GM21381 (cell line): ENCODE measurements around the gene C5orf47.

Source experiments
- ATAC-seq: cut with Tn5 transposase; IDR thresholded peaks from one replicate; pipeline ENCODE4 v1.9.1; 2021; ENCODE audit warnings: mild to moderate bottlenecking, moderate library complexity; ENCODE audit not compliant: unreplicated experiment

Gene C5orf47, protein sequence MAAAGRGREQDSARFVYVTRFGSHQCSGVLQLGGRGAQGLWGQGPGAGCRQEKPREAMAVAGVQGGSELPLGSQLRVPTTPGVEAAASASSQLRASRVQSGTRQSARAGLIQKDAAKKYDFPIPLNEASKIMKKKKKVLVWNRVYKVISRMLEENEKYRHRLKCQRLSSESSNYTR

DNA sequence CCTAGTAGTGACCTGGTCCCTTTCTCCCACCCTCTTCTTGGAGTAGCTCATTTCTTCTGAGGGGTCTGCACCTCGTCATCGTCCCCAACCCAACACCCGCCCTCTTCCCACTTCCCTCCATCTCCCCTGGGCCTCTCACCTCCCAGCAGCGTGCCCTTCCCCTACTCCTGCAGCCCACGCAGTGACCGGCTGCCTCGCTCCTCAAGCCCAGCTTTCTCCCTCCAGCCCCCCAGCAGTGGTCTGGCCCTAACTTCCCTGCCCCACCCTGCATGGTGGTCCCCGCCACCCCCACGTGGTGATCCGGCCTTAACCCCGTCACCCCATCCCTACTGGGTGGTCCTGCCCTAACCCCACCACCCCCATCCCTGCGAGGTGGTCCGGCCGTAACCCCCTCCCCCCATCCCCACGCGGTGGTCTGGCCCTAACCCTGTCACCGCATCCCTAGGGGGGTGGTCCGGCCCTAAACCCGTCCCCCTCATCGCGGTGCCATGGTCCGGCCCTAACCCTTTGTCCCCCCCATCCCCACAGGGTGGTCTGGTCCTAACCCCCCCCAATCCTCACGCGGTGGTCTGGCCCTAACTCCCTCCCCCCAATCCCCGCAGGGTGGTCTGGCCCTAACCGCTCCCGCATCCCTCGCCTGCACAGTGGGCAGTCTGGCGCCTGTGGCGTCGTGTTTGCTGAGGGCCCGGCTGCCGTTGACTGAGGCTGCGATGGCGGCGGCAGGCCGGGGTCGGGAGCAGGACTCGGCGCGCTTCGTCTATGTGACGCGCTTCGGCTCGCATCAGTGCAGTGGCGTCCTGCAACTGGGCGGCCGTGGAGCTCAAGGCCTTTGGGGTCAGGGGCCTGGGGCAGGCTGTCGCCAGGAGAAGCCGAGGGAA is at the start of gene C5orf47:
TSS of gene C5orf47 (plus strand) at position 617 of the 878 bp plus-strand sequence. CDS start at position 711, 94 bp downstream.
- ATAC-seq: no peak

DNA sequence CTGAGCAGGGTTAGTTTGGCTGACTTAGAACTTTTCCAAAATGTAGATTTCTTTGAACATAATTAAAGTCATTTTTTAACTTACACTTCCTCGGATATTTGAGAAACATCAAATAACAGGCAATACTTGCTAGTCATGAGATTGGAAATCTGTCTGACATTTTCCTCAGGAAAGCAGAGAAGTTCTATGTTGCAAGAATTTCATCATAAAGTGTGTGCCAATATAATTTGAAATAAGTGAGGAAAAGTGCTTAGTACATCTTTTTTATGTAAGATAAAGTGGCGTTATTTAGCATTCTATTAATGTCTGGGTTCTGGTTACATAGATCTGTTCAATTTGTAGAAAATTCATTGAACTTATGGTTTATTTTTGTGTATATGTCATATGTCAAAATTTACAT is 48.7 kb upstream of the C5orf47 start:
- ATAC-seq: no peak

DNA sequence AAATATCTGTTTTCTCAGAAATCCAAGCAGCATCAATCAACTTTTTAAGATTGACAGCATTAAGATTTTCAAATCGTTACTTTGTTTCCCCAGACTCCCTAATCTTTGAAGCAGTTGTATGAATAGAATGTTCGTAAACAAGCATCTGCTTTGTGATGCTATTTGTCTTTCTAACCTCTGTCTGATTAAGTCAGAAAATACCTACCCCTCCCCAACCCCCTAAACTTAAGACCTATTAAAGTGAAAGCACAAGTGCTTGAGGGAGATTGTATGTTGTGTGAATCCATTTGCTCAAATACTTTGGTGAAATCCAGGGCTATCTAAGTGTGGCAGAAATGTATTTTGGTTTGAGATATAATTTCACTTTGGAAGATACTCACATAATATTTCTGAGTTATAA is 47.9 kb upstream of the C5orf47 start:
- ATAC-seq: no peak

DNA sequence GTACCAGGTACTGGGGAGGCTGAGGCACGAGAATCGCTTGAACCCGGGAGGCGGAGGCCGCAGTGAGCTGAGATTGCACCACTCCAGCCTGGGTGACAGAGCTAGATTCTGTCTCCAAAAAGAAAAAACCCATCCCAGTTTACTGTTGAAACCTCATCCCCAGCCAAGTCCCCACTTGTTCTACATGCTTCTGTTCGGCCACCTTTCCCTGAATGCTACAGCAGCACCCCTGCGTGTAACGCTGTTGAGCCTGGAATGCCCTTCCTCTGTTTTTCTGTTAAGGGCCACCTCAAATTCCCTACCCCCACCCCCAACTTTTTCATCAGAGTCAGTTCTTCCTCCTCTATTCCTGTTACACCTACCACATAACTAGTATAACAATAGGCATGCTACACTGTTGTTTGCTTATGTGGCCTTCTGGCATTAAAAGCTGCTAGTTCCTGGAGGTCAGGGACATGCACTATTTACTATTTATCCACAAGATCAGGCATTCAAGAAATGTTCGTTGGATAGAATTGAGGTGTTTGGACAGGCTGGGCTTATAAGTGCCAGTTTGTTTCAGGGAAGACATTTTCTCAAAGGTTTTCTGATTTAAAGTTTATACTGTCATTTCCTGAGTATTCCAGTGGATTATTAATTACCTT is 47.1 kb upstream of the C5orf47 start:
- no peak for ATAC-seq

DNA sequence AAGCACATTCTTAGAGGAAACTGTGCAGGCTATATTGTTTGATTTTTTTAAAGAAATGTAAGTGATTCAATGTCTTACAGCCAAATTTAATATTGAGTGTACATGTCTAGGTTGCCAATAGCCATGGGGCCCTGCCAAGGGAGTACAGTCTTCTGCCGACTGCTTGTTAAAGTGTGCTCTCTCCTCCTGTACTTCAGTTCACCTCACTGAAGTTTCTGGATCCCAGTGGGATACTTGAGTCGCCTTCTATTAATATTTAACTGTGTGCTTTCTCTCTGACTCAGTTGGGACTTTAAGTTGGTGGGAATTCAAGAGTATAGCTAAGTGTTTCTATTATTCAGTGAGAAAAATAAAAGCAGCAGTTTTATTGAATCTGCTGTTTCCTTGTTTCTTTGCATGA is 44.5 kb upstream of the C5orf47 start:
- no peak for ATAC-seq

DNA sequence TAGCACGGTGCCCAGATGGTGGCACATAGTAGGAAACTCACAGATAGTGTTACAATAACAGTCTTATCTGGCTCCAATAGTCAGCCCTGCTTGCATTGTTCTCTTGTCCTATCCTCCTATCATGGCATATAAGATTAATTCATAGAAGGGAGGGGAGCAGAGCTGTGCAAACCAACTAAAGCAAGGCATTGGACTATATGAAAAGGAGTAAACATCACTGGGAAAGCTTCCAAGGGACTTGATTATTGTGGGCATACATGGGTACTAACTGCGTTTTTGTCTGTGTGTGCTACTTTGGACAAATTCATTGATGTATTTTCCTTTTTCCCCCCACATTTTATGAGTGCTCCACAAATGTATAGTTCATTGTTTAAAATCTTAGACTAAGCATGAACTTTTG is 43.8 kb upstream of the C5orf47 start:
- ATAC-seq: no peak

DNA sequence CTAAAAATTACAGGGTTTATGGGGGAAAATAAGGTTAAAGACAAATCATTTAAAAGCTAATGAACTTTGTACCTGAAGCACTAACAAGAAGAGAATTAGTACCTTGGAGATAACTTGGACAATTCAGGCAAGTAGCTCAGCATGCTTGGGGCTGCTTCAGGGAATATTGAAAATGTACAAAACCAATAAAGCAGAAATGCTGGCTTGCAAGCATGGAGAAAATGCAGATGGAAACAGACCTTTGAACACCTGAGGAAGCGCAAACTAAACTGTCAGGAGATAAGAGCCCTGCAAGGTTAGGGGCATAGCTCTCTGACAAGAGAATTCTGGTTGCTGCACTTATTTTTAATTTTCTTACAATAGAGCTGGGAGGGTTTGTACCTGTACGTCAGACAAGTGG is 42.6 kb upstream of the C5orf47 start:
- ATAC-seq: no peak

DNA sequence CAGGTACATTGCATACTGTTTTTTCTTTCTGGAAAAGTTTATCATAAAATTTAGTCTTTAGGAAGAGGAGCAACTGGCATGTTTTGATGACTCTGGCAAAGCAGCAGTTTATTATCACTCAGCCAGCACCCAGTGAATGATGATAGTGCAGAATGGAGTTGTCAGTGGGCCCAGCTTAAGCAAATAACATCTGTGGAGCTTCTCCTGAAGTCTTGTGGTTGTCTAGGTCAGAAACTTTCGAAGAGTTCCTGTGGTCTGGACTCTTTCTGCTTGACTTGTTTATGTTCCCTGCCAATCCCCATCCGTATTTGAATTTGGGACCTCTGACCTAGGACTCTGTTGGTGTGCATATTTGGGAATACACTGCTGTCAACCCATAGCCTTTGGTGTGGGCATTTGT is 38.1 kb upstream of the C5orf47 start:
- no peak for ATAC-seq

DNA sequence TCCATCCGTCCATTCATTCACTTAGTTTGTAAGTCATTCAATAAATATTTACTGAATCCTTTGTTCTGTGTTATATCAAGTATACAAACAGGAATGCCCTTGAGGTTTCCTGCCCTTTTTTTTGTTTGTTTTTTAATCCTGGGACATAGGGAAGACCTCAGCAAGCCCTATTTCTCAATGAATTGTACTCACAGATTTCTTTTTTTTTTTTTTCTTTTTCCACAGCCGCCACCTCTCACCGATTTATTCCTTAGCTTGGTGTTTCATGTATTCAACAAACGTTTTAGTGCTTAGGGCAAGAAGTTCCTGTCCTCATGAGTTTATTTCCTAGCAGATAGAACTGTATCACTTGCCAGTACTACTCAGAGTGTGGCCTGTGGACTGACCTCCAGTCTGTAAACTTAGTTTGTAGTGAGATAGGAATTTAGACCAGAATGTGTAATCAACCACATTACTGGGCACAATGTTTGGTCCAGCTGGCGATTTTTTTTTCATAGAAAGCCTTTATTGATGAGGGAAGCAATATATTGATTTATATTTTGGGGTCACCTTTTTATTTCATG is 35.4 kb upstream of the C5orf47 start:
- ATAC-seq: no peak

DNA sequence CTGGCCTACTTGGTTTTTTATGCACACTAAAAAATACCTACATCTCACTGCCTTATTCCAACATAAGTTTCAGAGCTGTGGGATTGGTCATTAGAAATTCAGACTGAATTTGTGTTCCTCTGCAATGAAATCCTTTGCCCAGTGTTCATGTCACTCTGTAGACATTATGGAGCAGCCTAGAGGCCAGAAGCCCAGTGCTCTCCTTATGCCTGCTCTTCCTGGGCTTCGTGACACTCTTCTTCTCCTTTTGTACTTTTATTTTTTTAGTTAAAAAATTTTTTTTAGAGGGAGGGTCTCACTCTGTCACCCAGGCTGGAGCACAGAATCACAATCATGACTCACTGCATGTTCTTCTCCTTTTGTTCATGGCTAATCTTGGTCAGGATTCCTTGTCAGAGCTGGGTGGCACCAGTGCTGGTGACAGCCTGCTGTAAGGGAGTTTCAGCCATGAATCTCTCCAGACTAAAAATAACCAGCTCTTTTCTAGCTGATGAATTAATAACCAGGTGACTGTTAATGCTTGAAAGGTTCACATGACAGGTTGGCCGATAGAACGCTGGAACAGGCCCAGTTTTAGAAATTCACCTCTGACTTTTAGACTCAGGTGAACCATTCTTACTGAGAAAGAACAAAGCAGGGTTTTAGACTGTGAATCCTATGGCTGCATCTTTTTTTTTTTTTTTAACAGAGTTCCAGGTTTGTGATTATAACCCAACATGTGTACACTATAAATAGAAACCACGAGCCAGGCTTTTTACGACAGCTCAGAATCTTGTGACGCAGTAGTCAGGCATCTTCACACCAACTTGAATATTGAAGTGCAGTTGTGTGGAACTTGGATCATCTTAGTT is 34.1 kb upstream of the C5orf47 start:
- ATAC-seq: peak; percentile 61

DNA sequence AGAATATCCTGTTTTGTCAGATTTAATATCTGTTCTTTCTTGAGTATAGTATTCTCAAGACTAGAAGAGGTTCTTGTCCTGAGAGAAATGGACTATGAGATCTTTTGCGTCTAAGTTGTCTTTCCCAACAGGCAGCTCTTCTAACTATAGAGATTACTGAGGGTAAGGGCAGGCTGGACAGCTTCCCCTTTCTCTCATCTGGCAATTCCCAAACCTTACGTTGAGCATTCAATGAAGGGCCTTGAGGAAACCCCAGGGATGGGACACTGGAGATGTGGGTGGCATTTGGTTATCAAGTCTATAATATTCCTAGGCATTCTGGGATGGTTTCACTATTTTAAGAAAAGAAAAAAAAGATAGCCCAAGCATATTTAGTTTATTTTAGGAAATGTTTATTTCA is 28.0 kb upstream of the C5orf47 start:
- no peak for ATAC-seq

DNA sequence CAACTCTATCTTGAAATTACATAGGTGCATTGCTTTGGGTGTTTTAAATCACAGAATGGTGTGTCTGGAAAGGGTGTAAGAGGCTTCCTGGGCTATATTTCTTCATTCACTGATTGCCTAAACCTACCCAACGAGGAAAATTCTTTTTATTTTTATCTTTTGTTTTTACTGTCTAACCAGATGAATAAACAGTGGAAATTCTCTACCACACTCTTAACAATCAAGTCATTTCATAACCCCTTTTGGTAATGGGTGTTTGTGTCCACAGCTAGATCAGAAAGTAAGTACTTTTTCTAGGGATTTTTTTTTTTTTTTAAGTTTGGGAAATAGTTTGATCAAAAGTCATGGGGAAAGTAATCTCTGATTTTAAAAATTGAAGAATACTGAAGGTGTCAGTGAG is 27.6 kb upstream of the C5orf47 start:
- no peak for ATAC-seq

DNA sequence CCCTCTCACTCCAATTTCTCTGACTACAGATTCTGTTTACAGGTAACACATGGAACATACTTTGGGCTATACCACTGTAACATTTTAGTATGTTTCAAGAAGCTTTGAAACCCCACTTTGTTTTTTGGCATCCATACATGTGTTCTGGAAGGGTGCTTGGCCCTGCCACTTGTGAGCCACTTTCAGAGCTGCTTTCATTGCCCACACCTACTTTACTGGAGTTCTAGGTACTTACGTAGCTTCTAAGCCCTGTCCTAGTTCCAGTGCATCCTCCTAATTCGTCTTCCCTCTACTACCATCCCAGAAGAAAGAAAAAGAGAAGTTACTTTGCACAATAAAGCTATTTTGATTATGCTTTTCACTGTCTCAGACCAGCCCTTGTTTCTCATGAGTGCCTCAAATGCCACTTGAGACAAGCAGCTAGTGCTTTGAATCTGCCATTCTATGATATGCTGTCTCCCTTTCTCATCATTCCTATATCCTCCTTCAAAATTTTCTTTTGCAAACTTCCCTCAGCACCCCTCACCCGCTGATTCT is 26.5 kb upstream of the C5orf47 start:
- no peak for ATAC-seq

DNA sequence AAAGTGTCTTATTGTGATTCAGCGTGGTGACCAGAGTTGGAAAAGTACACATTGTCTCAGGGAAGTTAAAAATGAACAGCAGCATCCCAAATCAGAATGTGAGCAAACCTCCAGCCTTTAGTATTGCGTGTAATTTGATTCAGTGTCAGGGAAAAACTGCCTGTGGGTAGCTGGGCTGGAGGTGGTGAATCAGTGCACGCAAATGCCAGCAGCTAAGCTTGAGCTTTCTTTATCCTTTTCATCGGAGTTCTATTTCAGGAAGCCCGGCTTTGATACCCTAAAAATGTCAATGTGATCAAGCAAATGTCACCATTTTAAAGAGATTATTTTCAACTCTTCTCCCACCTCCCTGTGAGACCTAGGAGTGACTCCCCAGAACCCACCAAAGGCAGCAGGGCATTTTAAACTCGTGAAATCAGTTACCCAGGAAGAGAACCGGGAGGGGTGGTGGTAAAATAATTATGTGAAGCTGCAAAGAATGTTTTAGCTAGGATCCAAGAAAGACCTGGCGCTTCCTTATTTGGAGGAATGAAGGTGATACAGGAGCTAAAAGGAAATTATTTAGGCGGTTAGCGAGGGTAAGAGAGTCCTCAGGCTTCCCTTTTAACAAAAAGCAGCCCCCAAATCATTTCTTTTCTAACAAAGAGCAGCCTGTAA is 25.7 kb upstream of the C5orf47 start:
- ATAC-seq: no peak

DNA sequence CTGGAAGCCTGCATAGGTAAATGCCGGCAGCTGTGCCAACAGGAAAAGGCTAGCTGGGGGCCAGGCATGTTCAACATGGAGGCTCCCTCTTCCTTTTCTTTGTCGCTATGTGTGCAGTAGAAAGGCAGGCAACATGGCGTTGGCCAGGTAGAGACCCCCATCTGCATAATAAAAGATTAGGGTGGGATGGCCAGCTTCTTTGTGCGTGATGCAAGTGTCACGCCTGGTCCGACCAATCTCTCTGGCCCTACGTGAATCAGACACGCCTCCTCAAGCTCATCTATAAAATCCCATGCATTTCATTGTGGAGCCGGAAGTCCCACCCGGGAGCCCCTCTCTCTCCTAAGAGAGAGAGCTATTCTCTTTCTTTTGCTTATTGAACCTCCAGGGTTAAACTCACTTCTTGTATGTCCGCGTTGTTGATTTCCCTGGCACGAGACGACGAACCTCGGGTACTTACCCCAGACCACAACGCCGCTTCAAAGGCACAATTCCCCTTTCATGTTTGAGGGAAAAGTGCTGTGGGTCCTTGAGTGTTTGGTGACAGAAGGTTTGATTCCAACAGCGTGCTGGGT is 25.0 kb upstream of the C5orf47 start:
- ATAC-seq: no peak

DNA sequence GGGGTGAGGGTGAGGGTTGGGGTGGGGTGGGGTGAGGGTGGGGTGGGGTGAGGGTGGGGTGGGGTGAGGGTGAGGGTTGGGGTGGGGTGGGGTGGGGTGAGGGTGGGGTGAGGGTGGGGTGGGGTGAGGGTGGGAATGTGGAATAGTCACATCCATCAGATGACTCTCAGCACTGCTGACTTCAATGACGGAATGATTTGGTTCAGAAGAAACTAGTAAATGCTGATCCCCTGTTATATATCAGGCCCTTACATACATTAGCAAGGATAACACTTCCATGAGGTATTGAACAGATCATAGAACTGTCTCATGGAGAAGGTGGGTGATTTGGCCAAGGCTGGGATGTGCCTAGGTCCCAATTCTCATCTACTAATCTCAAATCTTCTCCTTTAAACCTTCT is 24.5 kb upstream of the C5orf47 start:
- ATAC-seq: no peak

DNA sequence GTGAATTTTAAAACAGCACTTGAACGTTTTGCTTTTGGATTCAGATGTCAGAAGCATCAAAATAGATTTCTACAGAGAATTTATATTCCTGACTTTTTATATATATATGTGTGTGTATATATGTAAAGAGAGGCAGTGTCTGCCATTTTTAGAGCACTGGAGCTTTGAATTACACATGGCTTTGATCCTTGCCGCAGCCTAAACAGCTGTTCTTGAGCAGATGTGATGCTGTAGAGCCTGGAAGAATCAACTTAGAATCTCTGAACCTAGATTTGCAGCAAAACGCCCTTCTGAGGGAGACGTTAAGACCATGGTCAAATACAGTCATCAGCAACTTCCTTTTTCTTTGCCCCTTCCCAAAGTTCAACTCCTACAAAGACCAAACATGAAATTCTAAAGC is 21.7 kb upstream of the C5orf47 start:
- ATAC-seq: no peak

DNA sequence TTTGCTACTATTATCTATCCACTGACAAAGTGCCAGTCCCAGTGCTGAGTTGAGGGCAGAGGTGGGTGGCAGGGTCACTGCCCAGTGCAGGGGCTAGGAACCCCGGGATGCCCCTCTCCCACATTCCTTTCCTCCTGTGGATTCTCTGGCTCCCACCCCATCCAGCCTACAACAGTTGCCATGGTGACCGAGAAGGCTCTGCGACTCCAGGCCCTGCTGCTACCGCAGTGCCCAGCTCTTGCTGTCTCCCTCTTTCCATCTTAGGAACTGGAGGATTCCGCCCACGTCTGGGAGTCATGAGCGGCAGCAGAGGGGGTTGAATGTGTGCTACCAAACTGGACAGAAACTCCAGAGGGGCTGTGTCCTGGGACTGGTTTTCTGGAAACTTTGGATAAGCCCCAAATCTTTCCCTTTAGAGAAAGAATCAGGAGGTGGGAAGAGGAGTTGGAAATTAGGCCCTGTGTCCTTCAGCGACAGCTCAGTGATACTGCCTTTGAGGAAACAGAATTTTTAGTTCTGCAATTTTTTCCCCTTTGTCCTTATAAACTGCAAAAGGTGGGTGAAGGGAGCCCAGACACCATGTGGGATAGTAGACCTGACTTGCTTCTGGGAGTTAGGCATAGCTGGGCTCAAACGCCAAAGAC is 20.7 kb upstream of the C5orf47 start:
- no peak for ATAC-seq
